ENCODE results near the gene ATXN7L1.
A peak's percentile ranks its signal among the peaks of the same experiment; 100 is the strongest.

ATXN7L1 gene

DNA sequence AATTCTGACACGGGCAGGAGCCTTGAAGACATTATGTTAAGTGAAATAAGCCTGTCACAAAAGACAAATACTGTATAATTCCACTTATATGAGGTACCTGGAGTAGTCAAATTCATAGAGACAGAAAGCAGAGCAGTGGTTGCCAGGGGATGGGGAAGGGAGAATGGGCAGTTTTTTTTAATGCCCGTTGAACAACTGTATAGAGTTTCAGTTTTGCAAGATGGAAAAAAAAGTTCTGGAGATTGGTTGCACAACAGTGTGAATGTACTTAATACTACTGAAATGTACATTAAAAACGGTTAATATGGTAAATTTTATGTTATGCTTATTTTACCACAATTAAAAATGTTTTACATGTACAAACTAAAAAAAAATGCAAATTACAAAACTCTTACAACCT, 231.5 kb downstream of the ATXN7L1 start:
- DNase-seq, result no peak

GRCh38 chr7:105643851-105644250, 232.5 kb downstream of the ATXN7L1 start:
- DNase-seq, result peak in 1 of 14 donors; percentile 44

GRCh38 chr7:105643384-105643783, 233.0 kb downstream of the ATXN7L1 start:
- DNase-seq, result peak in 4 of 14 donors; percentile 15 to 54 (median 34)

GRCh38 chr7:105642264-105642663, 234.1 kb downstream of the ATXN7L1 start:
- no peak for DNase-seq

- DNase-seq, result peak in 4 of 14 donors; percentile 14 to 81 (median 20)
Measured at GRCh38 chr7:105640956-105641810, 235.2 kb downstream of the ATXN7L1 start.

- DNase-seq, result no peak
Measured at GRCh38 chr7:105639667-105640493, 236.5 kb downstream of the ATXN7L1 start.

DNA sequence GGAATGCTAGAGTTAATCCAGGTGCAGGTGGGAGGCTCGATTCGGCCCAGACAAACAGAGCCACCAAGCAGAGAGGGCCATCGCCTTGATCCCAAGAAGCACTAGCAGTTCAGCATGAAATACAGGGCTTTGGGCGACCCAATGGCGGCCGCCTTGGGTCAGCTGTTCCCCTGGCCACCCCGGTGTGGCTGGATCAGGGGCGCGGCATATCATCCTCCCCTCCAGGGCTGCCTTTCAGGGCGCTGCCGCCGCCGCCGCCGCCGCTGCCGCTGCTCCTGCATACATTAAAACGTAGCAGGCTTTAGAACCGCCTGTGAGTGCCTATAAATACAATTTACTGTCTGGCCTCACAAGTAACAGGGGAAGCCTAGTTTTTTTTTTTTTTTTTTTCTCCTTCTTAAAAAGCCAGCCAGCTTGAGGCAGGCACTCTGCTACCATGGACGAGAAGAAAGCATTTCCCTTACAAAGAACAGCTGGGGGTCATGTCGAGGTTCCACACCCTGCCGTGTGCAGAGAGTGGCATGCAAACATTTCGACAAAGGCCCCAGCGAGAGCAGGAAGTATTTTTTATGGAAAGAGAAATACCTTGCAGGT, 237.4 kb downstream of the ATXN7L1 start:
- no peak for DNase-seq

DNA sequence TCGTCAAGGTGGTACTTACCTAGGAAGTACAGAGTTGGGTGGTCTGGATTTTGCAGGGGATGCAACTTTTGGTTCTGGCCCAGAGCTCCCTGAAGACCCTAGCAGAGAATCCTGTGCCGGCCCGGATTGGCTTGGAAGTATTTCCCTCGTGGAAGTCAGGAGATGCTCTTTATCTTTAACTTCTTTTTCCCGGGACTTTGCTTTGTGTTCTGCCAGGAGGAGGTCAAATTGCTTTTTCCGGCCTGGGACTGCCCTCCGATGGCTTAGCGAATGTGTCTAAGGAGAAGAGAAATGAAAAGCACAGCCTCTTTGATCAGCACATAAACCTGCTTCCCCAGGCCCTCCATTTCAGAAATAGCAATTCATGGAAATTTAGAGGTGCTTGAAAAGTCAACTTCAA, 238.1 kb downstream of the ATXN7L1 start:
- no peak for DNase-seq

- DNase-seq, result no peak
Measured at GRCh38 chr7:105637755-105638154, 238.6 kb downstream of the ATXN7L1 start.

DNA sequence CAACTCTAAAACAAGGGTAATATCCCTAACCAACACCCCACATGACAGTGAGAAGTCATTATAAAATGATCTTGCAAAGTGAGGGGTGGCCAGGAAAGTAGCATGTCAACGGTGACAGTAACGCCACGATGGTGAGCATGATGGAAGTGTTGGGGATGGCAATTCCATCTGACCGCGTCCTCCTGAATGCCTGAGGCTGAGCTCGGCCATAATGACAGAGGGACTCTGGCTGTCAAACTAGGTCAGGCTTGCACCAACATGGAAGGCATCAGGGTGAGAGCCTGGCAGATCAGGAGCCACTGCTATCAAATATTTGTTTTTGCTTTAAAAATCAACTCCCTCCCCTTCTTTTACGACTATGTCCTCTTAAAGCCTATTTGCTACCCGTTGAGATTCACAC, 239.4 kb downstream of the ATXN7L1 start:
- no peak for DNase-seq

DNA sequence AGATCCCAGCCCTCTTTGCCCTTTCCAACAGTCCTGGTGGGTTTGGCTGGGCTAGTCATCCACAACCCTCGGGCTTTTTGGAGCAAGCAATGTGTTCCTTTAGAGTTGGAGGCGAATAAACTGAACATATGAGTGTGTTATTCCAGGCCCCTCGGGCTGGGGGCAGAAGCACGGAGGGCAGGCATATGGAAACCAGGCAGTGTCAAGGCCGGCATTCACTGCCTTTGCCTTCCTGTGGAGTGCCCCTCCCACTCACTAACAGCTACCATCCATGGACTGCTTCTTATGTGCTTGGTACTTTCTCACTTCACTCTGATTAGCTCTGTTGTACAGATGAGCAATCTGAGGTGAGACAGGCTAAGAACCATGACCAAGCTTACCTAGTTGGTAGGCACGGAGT, 241.2 kb downstream of the ATXN7L1 start:
- peak in 1 of 14 donors; percentile 62 for DNase-seq

- DNase-seq, result no peak
Measured at GRCh38 chr7:105625986-105626385, 250.4 kb downstream of the ATXN7L1 start.

- no peak for DNase-seq
Measured at GRCh38 chr7:105623906-105624305, 252.5 kb downstream of the ATXN7L1 start.

GRCh38 chr7:105623378-105623777, 253.0 kb downstream of the ATXN7L1 start:
- DNase-seq, result peak in 1 of 14 donors; percentile 13

DNA sequence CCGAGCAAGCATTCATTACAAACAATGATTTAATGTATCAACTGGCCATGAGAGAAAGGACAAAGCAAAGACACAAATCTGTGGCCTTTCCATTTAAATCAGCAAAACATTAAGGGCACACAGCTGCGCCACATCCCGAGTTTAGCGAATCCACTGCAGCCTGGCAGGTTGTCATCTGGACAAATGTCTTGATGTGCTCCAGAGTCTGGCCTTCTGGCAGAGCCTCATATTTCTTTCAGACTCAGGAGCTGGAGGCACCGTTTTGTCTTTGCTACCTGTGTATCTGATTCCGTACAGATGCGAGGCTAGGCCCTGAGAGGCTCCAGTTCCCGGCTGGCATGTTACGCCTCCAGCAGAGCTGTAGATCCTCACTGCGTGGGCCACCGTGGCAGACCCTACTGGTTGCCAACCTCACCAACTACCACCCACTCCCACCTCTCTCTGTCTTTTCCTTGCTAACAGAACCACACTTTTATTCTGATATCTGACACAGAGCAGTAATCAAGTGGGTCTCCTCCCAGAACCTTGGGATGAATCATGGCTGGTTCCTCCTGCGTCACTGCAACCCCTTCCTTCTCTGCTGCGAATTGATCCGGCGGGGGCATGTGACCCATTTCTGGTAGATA, 254.2 kb downstream of the ATXN7L1 start:
- DNase-seq, result no peak

- peak in 10 of 14 donors; percentile 5 to 90 (median 54) for DNase-seq
Measured at GRCh38 chr7:105621617-105622016, 254.8 kb downstream of the ATXN7L1 start.

- DNase-seq, result no peak
Measured at GRCh38 chr7:105621176-105621575, 255.2 kb downstream of the ATXN7L1 start.

DNA sequence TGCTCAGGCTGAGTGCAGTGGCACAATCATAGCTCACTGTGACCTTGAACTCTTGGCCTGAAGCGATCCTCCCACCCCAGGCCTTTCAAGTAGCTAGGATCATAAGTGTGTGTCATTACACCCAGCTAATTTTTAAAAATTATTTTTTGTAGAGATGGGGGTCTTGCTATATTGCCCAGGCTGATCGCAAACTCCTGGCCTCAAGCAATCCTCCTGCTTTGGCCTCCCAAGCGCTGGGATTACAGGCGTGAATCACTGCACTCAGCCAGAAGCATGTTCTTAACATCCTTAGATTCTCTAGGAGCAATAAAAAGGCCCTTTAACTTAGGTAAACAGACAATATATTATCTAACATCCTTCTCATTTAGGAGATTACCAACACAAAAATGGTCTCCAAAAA, 256.8 kb downstream of the ATXN7L1 start:
- DNase-seq, result no peak

- DNase-seq, result no peak
Measured at GRCh38 chr7:105618016-105618296, 258.4 kb downstream of the ATXN7L1 start.

DNA sequence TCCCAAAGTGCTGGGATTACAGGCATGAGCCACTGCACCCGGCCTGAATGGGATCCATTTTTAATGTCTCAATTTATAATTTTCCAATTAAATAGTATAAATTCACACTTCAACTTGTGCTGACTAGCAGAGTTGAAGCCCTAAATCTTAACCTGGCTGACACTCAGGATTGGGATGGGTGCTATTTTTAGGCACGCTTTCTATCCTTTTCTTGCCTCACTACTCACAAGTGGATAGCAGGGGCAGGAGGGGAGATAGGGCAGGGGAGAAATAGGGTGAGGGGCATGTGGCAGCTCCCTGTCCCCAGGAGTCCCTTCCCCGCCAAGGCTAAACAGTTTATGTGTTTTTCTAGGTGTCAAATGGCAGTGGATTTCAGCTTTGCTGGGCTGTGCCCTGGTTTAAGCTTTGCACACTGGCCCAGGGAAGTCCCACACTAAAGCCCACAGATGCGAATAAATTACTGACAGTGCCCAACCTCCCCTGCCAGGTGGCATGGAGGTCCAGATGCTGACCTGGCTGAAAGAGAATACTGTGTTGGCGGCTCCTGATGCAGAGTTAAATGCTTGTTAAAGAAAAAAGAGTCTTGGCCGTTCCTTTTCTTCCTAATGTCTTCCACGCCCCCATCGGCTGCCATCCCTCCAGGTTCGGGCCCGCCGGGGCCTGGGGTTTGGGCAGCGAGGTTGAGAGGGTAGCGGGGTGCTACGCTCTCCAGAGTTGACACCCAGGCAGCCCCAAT, 259.0 kb downstream of the ATXN7L1 start:
- no peak for DNase-seq

GRCh38 chr7:105614341-105614840, 262.0 kb downstream of the ATXN7L1 start:
- no peak for DNase-seq

Data from C1 segment of cervical spinal cord (tissue), 14 donors.